GM23338 (cell line): ENCODE results near the gene ERN1. TPM values are rescaled to one million over a fixed set of nuclear protein-coding genes. Genes with fewer than 3 reads are reported as not detected.

Source experiments
- ATAC-seq: fragments of 200-7000 bp; cut with Tn5 transposase; 3 replicates; pipeline ENCODE4 v1.9.1; 2020
- DNase-seq: peaks from one replicate; pipeline ENCODE4 v3.0.0-alpha.2; 2015; ENCODE audit warnings: low spot score
- H2AFZ ChIP-seq: fragments of 200-600 bp; sonication (generic); 2 replicates; pipeline ENCODE4 v1.8.0; 2016; ENCODE audit warnings: antibody characterized with exemption, mild to moderate bottlenecking, moderate library complexity
- H3F3A ChIP-seq: fragments of 200-600 bp; sonication (generic); replicated peaks from 2 replicates; pipeline ENCODE4 v1.8.0; 2017; ENCODE audit warnings: antibody characterized with exemption, mixed run types, low read depth
- H3K27ac ChIP-seq: fragments of 200-600 bp; sonication (generic); 2 replicates; pipeline ENCODE4 v1.6.1; 2016; ENCODE audit warnings: low read depth
- H3K27me3 ChIP-seq: fragments of 200-600 bp; sonication (generic); 2 replicates; pipeline ENCODE4 v1.8.0; 2016; ENCODE audit warnings: mild to moderate bottlenecking, mixed run types, moderate library complexity; ENCODE audit not compliant: insufficient read depth
- H3K36me3 ChIP-seq: fragments of 200-600 bp; sonication (generic); 2 replicates; pipeline ENCODE4 v1.8.0; 2016; ENCODE audit warnings: mild to moderate bottlenecking; ENCODE audit not compliant: insufficient read depth
- H3K4me1 ChIP-seq: fragments of 200-600 bp; sonication (generic); 2 replicates; pipeline ENCODE4 v1.8.0; 2016; ENCODE audit warnings: mild to moderate bottlenecking, moderate library complexity; ENCODE audit not compliant: insufficient read depth
- H3K4me2 ChIP-seq: fragments of 200-600 bp; sonication (generic); 2 replicates; pipeline ENCODE4 v1.7.1; 2017; ENCODE audit warnings: mixed run types
- H3K4me3 ChIP-seq: fragments of 200-600 bp; sonication (generic); 2 replicates; pipeline ENCODE4 v1.6.1; 2016; ENCODE audit warnings: mixed run types
- H3K79me2 ChIP-seq: fragments of 200-600 bp; sonication (generic); replicated peaks from 2 replicates; pipeline ENCODE4 v1.8.0; 2017; ENCODE audit warnings: mild to moderate bottlenecking; ENCODE audit not compliant: insufficient read depth
- H3K9me2 ChIP-seq: fragments of 200-600 bp; sonication (generic); 2 replicates; pipeline ENCODE4 v1.8.0; 2017; ENCODE audit not compliant: insufficient read depth
- H4K20me1 ChIP-seq: fragments of 200-600 bp; sonication (generic); replicated peaks from 2 replicates; pipeline ENCODE4 v1.8.0; 2017; ENCODE audit warnings: mild to moderate bottlenecking; ENCODE audit not compliant: insufficient read depth
- H3K27ac Mint-ChIP-seq: 2 replicates; pipeline ENCODE4 v1.8.0; 2020; ENCODE audit warnings: inconsistent platforms, mild to moderate bottlenecking, moderate library complexity, mixed read lengths
- H3K27me3 Mint-ChIP-seq: 3 replicates; pipeline ENCODE4 v1.8.0; 2022; ENCODE audit warnings: low read depth, mild to moderate bottlenecking, moderate library complexity, mixed read lengths, inconsistent platforms; ENCODE audit not compliant: insufficient read depth, poor library complexity
- H3K36me3 Mint-ChIP-seq: 3 replicates; pipeline ENCODE4 v1.8.0; 2021; ENCODE audit warnings: low read depth, mild to moderate bottlenecking, inconsistent platforms, moderate library complexity, mixed read lengths
- H3K4me1 Mint-ChIP-seq: 3 replicates; pipeline ENCODE4 v1.8.0; 2020; ENCODE audit warnings: mild to moderate bottlenecking, inconsistent platforms, mixed read lengths
- H3K4me3 Mint-ChIP-seq: 3 replicates; pipeline ENCODE4 v1.8.0; 2021; ENCODE audit warnings: moderate library complexity, mild to moderate bottlenecking, inconsistent platforms, mixed read lengths
- H3K9me3 Mint-ChIP-seq: 3 replicates; pipeline ENCODE4 v1.8.0; 2020; ENCODE audit warnings: moderate library complexity, mild to moderate bottlenecking, inconsistent platforms, mixed read lengths
- ETS1 ChIP-seq: IDR thresholded peaks from 2 replicates; pipeline ENCODE4 v1.6.1; 2016; ENCODE audit warnings: antibody characterized with exemption
- EZH2 ChIP-seq: fragments of 200-600 bp; sonication (generic); IDR thresholded peaks from one replicate; pipeline ENCODE4 v1.8.0; 2017; ENCODE audit warnings: antibody characterized with exemption, mild to moderate bottlenecking, low read depth; ENCODE audit not compliant: unreplicated experiment
- EZH2phosphoT487 ChIP-seq: fragments of 200-600 bp; sonication (generic); IDR thresholded peaks from one replicate; pipeline ENCODE4 v1.8.1; 2018; ENCODE audit warnings: antibody characterized with exemption; ENCODE audit not compliant: unreplicated experiment
- NANOG ChIP-seq: IDR thresholded peaks from 2 replicates; pipeline ENCODE4 v1.6.1; 2016; ENCODE audit warnings: antibody characterized with exemption, borderline replicate concordance
- REST ChIP-seq: IDR thresholded peaks from one replicate; pipeline ENCODE4 v1.6.1; 2018; ENCODE audit warnings: antibody characterized with exemption; ENCODE audit not compliant: unreplicated experiment
- ZNF114 ChIP-seq: fragments of 250-450 bp; sonication (Bioruptor Pico); IDR thresholded peaks from 2 replicates; pipeline ENCODE4 v1.5.0; 2020; ENCODE audit warnings: mild to moderate bottlenecking, moderate library complexity
- ZNF462 ChIP-seq: fragments of 250-450 bp; sonication (Bioruptor Pico); IDR thresholded peaks from 2 replicates; pipeline ENCODE4 v1.5.0; 2020; ENCODE audit warnings: mild to moderate bottlenecking, moderate library complexity
- polyA plus RNA-seq: library from polyadenylated mRNA; unstranded; fragments of >200 nt; fragmentation: Nextera tagmentation; extraction: Ambion mirVana; gene quantifications from 2 replicates; pipeline ENCODE4 v1.2.1, GENCODE V29; 2016
- total RNA-seq: library from RNA; depleted of rRNA; stranded (reverse); fragments of >200 nt; shearing (Covaris generic); gene quantifications from 2 replicates; pipeline ENCODE4 v1.2.3, GENCODE V29; 2014

Gene ERN1
- total and polyA plus RNA-seq, 2 experiments from 2014 or later = 5.9 to 7.5 TPM

- H3K36me3 ChIP-seq = no peaks in the 10 kb centered on the region
- no peak for ATAC-seq
- peaks cover 11% of the 10 kb centered on the region for H3K4me1 Mint-ChIP-seq
- no peak overlapping the region for H3K27ac ChIP-seq
- H3K4me1 ChIP-seq = peaks cover under 1% of the 10 kb centered on the region; the same call in 1 of the 2 replicates
- no peaks in the 10 kb centered on the region for H3K79me2 ChIP-seq
- no peak overlapping the region for H3K4me2 ChIP-seq
- H4K20me1 ChIP-seq = no peaks in the 10 kb centered on the region; the same call in 1 of the 2 replicates
- H3K27me3 ChIP-seq = no peaks in the 10 kb centered on the region
- H2AFZ ChIP-seq = no peak overlapping the region
- H3F3A ChIP-seq = no peaks in the 10 kb centered on the region
- H3K9me2 ChIP-seq = no peaks in the 10 kb centered on the region
- H3K27ac Mint-ChIP-seq = peak overlapping the region; percentile 70; the same call in 1 of the 2 replicates
- TF ChIP-seq ZNF114 (no peak), NANOG (no peak), ZNF462 (CRISPR knock-in tag) (no peak), EZH2 (no peak), EZH2phosphoT487 (no peak), ETS1 (no peak), REST (no peak)
- no peak overlapping the region for H3K4me3 ChIP-seq
- H3K4me3 Mint-ChIP-seq = no peak overlapping the region
- no peaks in the 10 kb centered on the region for H3K27me3 Mint-ChIP-seq
- no peak for DNase-seq
- no peaks in the 10 kb centered on the region for H3K9me3 Mint-ChIP-seq
- no peaks in the 10 kb centered on the region for H3K36me3 Mint-ChIP-seq
These were observed 33.5 kb upstream of the ERN1 start for GRCh38 chr17:64163468-64163867.
